SK-N-SH (cell line): ENCODE results near the gene MAN1A1. TPM values are rescaled to one million over a fixed set of nuclear protein-coding genes. Genes with fewer than 3 reads are reported as not detected.

Experiments
- CTCF ChIA-PET: fragments of 300-600, 350-600 bp; formaldehyde crosslinking; extraction: SDS; loops from one replicate; lab custom pipeline; 2021; lab: Yijun Ruan, JAX
- POLR2A ChIA-PET: fragments of 350-600 bp; sonication (Branson Sonifier 250); formaldehyde crosslinking; extraction: SDS; loops from one replicate; lab custom pipeline; 2020; ENCODE audit warnings: antibody characterized with exemption, inconsistent platforms; lab: Yijun Ruan, JAX
- DNase-seq: peaks from one replicate; pipeline ENCODE4 v3.0.0; 2012
- H2AFZ ChIP-seq: fragments of 200-600 bp; sonication (generic); 2 replicates; pipeline ENCODE4 v1.8.1; 2016; ENCODE audit warnings: antibody characterized with exemption, mild to moderate bottlenecking, low read depth
- H3F3A ChIP-seq: fragments of 200-600 bp; sonication (generic); replicated peaks from 2 replicates; pipeline ENCODE3; 2016; ENCODE audit warnings: antibody characterized with exemption, mild to moderate bottlenecking; ENCODE audit not compliant: insufficient read depth
- H3K27ac ChIP-seq, 2 experiments: fragments of 200-500 bp in 1 of 2; fragments of 200-600 bp in 1 of 2; sonication (Bioruptor generic) in 1 of 2; sonication (generic), shearing (Covaris generic) in 1 of 2; 2 replicates each; pipeline versions ENCODE4 v1.5.1 to v1.6.1; 2014 to 2016; ENCODE audit warnings: low read depth in 2 of 2, inconsistent platforms in 1 of 2, low read length in 1 of 2, mild to moderate bottlenecking in 1 of 2, mixed read lengths in 1 of 2
- H3K27me3 ChIP-seq: fragments of 200-600 bp; sonication (generic), shearing (Covaris generic); 2 replicates; pipeline ENCODE4 v1.6.1; 2016; ENCODE audit warnings: mixed run types; ENCODE audit not compliant: insufficient read depth
- H3K36me3 ChIP-seq, 2 experiments: fragments of 200-500 bp in 1 of 2; fragments of 200-600 bp in 1 of 2; sonication (Bioruptor generic) in 1 of 2; sonication (generic) in 1 of 2; replicated peaks in 1 of 2; 2 replicates each; pipeline versions ENCODE3 to v1.5.1; 2014 to 2016; ENCODE audit warnings: low read length in 1 of 2, mild to moderate bottlenecking in 1 of 2; ENCODE audit not compliant: insufficient read depth in 2 of 2, control insufficient read depth in 1 of 2
- H3K4me1 ChIP-seq, 2 experiments: fragments of 200-500 bp in 1 of 2; fragments of 200-600 bp in 1 of 2; sonication (Bioruptor generic) in 1 of 2; sonication (generic), shearing (Covaris generic) in 1 of 2; 2 replicates each; pipeline versions ENCODE4 v1.5.1 to v1.6.1; 2014 to 2016; ENCODE audit warnings: low read depth in 1 of 2, low read length in 1 of 2, mixed run types in 1 of 2; ENCODE audit not compliant: insufficient read depth in 2 of 2, control insufficient read depth in 1 of 2
- H3K4me2 ChIP-seq: fragments of 200-600 bp; sonication (generic), shearing (Covaris generic); 2 replicates; pipeline ENCODE4 v1.6.1; 2017; ENCODE audit warnings: mixed run types
- H3K4me3 ChIP-seq, 2 experiments: fragments of 200-500 bp in 1 of 2; fragments of 200-600 bp in 1 of 2; sonication (Bioruptor generic) in 1 of 2; sonication (generic), shearing (Covaris generic) in 1 of 2; 2 replicates each; pipeline versions ENCODE4 v1.5.1 to v1.8.1; 2014 to 2016; ENCODE audit warnings: low read depth in 2 of 2, inconsistent platforms in 1 of 2, low read length in 1 of 2, mild to moderate bottlenecking in 1 of 2, mixed read lengths in 1 of 2, moderate library complexity in 1 of 2
- H3K79me2 ChIP-seq: fragments of 200-600 bp; sonication (generic); 2 replicates; pipeline ENCODE4 v1.8.1; 2017; ENCODE audit warnings: mild to moderate bottlenecking; ENCODE audit not compliant: insufficient read depth
- H3K9ac ChIP-seq: fragments of 200-600 bp; sonication (generic); 2 replicates; pipeline ENCODE4 v1.6.1; 2017; ENCODE audit warnings: mixed run types
- H3K9me2 ChIP-seq: fragments of 200-600 bp; sonication (generic); 2 replicates; pipeline ENCODE4 v1.6.1; 2017; ENCODE audit warnings: mixed run types
- H3K9me3 ChIP-seq: fragments of 200-600 bp; sonication (generic); 2 replicates; pipeline ENCODE4 v1.6.1; 2017; ENCODE audit warnings: mixed run types, mild to moderate bottlenecking, moderate library complexity
- H4K20me1 ChIP-seq: fragments of 200-600 bp; sonication (generic); 2 replicates; pipeline ENCODE4 v1.6.1; 2017; ENCODE audit warnings: mild to moderate bottlenecking, mixed run types; ENCODE audit not compliant: insufficient read depth
- CHD2 ChIP-seq: fragments of 150-350 bp; IDR thresholded peaks from 2 replicates; pipeline ENCODE4 v1.6.1; 2018; ENCODE audit warnings: low read length; ENCODE audit not compliant: partially characterized antibody
- CTCF ChIP-seq: fragments of 200-600 bp; sonication (generic); IDR thresholded peaks from 2 replicates; pipeline ENCODE4 v1.6.1; 2017; ENCODE audit warnings: antibody characterized with exemption, mild to moderate bottlenecking, moderate library complexity
- ELF1 ChIP-seq: IDR thresholded peaks from 2 replicates; pipeline ENCODE4 v1.4.0; 2012
- EP300 ChIP-seq, 2 experiments: IDR thresholded peaks; 2 replicates each; pipeline versions ENCODE4 v1.4.0 to v1.6.1; 2012; ENCODE audit warnings: borderline replicate concordance in 1 of 2, low read depth in 1 of 2, low read length in 1 of 2
- EZH2phosphoT487 ChIP-seq: fragments of 200-600 bp; sonication (generic); IDR thresholded peaks from 2 replicates; pipeline ENCODE4 v1.6.1; 2017; ENCODE audit warnings: low read depth, mixed run types, mild to moderate bottlenecking, antibody characterized with exemption, moderate library complexity, borderline replicate concordance
- FOXJ3 ChIP-seq: sonication (generic); formaldehyde crosslinking; IDR thresholded peaks from 2 replicates; pipeline ENCODE4 v1.5.1; 2020; ENCODE audit warnings: mild to moderate bottlenecking, missing genetic modification reagents
- GABPA ChIP-seq: IDR thresholded peaks from 2 replicates; pipeline ENCODE4 v1.4.0; 2012; ENCODE audit warnings: low read depth, mild to moderate bottlenecking
- JUND ChIP-seq: IDR thresholded peaks from 2 replicates; pipeline ENCODE4 v1.4.0; 2012
- NRF1 ChIP-seq: IDR thresholded peaks from 2 replicates; pipeline ENCODE4 v1.6.1; 2012; ENCODE audit warnings: low read depth, mild to moderate bottlenecking, low read length
- POLR2AphosphoS5 ChIP-seq: IDR thresholded peaks from 2 replicates; pipeline ENCODE4 v1.6.1; 2012; ENCODE audit warnings: low read depth, low read length
- RAD21 ChIP-seq: IDR thresholded peaks from 2 replicates; pipeline ENCODE4 v1.6.1; 2012; ENCODE audit warnings: mild to moderate bottlenecking, low read length
- RFX5 ChIP-seq: IDR thresholded peaks from 2 replicates; pipeline ENCODE4 v1.6.1; 2012; ENCODE audit warnings: mild to moderate bottlenecking, improper control_type of control experiment, low read length
- SMC3 ChIP-seq: IDR thresholded peaks from 2 replicates; pipeline ENCODE4 v1.6.1; 2012; ENCODE audit warnings: low read depth, low read length, improper control_type of control experiment
- TCF12 ChIP-seq: IDR thresholded peaks from 2 replicates; pipeline ENCODE4 v1.4.0; 2012
- YY1 ChIP-seq: IDR thresholded peaks from 2 replicates; pipeline ENCODE4 v1.4.0; 2012; ENCODE audit warnings: low read depth, mild to moderate bottlenecking
- WGBS: methylation state at CpG from one replicate; pipeline ENCODE4 v1.1.6; 2017; ENCODE audit warnings: low lambda C conversion rate; 5-methylcytosine and 5-hydroxymethylcytosine counted together
- polyA plus RNA-seq, 3 experiments: library from polyadenylated mRNA; depleted of rRNA; stranded (reverse); fragments of >200 nt; gene quantifications; 2 replicates each; pipeline ENCODE4 v1.2.3, GENCODE V29; 2012
- TF ChIP-seq, protein P1 (sequence below): IDR thresholded peaks from 2 replicates; pipeline ENCODE4 v1.4.0; 2012; ENCODE audit warnings: low read depth, borderline replicate concordance
- TF ChIP-seq, protein P2 (sequence below): IDR thresholded peaks from 2 replicates; pipeline ENCODE4 v1.6.1; 2012; ENCODE audit warnings: mild to moderate bottlenecking, low read depth, low read length, moderate library complexity
- TF ChIP-seq, protein P3 (sequence below): fragments of 150-350 bp; IDR thresholded peaks from 2 replicates; pipeline ENCODE4 v1.6.1; 2016; ENCODE audit warnings: mild to moderate bottlenecking, low read depth, low read length
- TF ChIP-seq, protein P4 (sequence below): fragments of 150-350 bp; IDR thresholded peaks from 2 replicates; pipeline ENCODE4 v1.6.1; 2017; ENCODE audit warnings: antibody characterized with exemption, low read length, low read depth, borderline replicate concordance

The MAN1A1 gene
- polyA plus RNA-seq, 1 of the 3 experiments (the other 2 are of a cell fraction), result 28.0 TPM

DNA sequence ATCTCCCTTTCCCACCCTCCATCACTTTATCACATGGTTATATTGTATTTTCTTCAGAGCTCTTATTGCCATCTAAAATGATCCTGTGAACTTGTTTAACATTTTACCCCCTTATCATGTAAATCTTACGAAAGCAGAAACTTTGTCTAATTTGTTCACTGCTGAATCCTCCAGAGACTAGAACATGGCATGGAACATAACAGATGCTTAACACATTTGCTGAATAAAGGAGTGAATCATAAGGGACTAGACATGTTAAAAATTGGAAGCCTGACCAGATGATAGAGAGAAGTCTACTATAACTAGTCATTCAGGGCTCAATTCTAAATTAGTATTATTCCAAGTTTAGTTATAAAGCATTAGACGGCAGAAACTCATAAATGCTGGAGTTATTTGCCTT, 73.3 kb downstream of the MAN1A1 start:
- Histone ChIP-seq H3K27ac (peak overlapping the region in 1 of 2 experiments; percentile 5; a peak in 1 of 4 replicates), H3K9me2 (no peaks in the 10 kb centered on the region), H3K36me3 (no peaks in the 10 kb centered on the region), H3K79me2 (no peaks in the 10 kb centered on the region), H3K27me3 (no peaks in the 10 kb centered on the region), H2AFZ (no peak overlapping the region), H3K4me1 (peaks cover 6 to 11% of the 10 kb centered on the region in 2 experiments; a peak in 3 of 4 replicates), H3K4me3 (no peak overlapping the region), H3F3A (peaks cover 29% of the 10 kb centered on the region), H3K9me3 (peaks cover 9% of the 10 kb centered on the region), H3K9ac (no peak overlapping the region), H4K20me1 (no peaks in the 10 kb centered on the region), H3K4me2 (no peak overlapping the region)
- CTCF ChIA-PET, result interaction anchor here (1.0 kb wide), 1 partner anchor 127 kb away, joined by 3 read pairs; no protein-coding TSS in a partner anchor
- WGBS, result 82% methylated on average over 2 of the region's 2 CpGs
- no peak for DNase-seq
- POLR2A ChIA-PET, result no interaction called here
- TF ChIP-seq, protein P1, sequence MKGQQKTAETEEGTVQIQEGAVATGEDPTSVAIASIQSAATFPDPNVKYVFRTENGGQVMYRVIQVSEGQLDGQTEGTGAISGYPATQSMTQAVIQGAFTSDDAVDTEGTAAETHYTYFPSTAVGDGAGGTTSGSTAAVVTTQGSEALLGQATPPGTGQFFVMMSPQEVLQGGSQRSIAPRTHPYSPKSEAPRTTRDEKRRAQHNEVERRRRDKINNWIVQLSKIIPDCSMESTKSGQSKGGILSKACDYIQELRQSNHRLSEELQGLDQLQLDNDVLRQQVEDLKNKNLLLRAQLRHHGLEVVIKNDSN, result no peak
- no peak for TF ChIP-seq RAD21
- TF ChIP-seq EZH2phosphoT487, result no peak
- TF ChIP-seq, protein P2, sequence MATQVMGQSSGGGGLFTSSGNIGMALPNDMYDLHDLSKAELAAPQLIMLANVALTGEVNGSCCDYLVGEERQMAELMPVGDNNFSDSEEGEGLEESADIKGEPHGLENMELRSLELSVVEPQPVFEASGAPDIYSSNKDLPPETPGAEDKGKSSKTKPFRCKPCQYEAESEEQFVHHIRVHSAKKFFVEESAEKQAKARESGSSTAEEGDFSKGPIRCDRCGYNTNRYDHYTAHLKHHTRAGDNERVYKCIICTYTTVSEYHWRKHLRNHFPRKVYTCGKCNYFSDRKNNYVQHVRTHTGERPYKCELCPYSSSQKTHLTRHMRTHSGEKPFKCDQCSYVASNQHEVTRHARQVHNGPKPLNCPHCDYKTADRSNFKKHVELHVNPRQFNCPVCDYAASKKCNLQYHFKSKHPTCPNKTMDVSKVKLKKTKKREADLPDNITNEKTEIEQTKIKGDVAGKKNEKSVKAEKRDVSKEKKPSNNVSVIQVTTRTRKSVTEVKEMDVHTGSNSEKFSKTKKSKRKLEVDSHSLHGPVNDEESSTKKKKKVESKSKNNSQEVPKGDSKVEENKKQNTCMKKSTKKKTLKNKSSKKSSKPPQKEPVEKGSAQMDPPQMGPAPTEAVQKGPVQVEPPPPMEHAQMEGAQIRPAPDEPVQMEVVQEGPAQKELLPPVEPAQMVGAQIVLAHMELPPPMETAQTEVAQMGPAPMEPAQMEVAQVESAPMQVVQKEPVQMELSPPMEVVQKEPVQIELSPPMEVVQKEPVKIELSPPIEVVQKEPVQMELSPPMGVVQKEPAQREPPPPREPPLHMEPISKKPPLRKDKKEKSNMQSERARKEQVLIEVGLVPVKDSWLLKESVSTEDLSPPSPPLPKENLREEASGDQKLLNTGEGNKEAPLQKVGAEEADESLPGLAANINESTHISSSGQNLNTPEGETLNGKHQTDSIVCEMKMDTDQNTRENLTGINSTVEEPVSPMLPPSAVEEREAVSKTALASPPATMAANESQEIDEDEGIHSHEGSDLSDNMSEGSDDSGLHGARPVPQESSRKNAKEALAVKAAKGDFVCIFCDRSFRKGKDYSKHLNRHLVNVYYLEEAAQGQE, result no peak
- no peak for TF ChIP-seq POLR2AphosphoS5
- no peak for TF ChIP-seq RFX5
- TF ChIP-seq FOXJ3 (CRISPR knock-in tag), result no peak

GRCh38 chr6:119274197-119274595, 75.4 kb downstream of the MAN1A1 start:
- Histone ChIP-seq H3K4me3 (no peak overlapping the region), H4K20me1 (no peaks in the 10 kb centered on the region), H3K4me1 (peaks cover 0 to 4% of the 10 kb centered on the region in 2 experiments; a peak in 1 of 4 replicates), H3K9ac (no peak overlapping the region), H2AFZ (no peak overlapping the region), H3K36me3 (peaks cover 6 to 10% of the 10 kb centered on the region in 2 experiments), H3K4me2 (no peak overlapping the region), H3F3A (peaks cover 21% of the 10 kb centered on the region), H3K27ac (peak overlapping the region; percentile 71 to 94), H3K9me3 (peaks cover 19% of the 10 kb centered on the region), H3K27me3 (no peaks in the 10 kb centered on the region), H3K9me2 (no peaks in the 10 kb centered on the region), H3K79me2 (no peaks in the 10 kb centered on the region)
- ChIA-PET CTCF (interaction anchor here (0.6 kb wide), 1 partner anchor 76 kb away, joined by 3 read pairs; no protein-coding TSS in a partner anchor), POLR2A (no interaction called here)
- peak; percentile 20 for DNase-seq
- WGBS, result 2% methylated on average over 2 of the region's 2 CpGs
- no peak for TF ChIP-seq YY1
- no peak for TF ChIP-seq POLR2AphosphoS5
- TF ChIP-seq CTCF, result no peak
- TF ChIP-seq CHD2, result no peak
- TF ChIP-seq RAD21, result no peak
- no peak for TF ChIP-seq ELF1
- TF ChIP-seq, protein P3, sequence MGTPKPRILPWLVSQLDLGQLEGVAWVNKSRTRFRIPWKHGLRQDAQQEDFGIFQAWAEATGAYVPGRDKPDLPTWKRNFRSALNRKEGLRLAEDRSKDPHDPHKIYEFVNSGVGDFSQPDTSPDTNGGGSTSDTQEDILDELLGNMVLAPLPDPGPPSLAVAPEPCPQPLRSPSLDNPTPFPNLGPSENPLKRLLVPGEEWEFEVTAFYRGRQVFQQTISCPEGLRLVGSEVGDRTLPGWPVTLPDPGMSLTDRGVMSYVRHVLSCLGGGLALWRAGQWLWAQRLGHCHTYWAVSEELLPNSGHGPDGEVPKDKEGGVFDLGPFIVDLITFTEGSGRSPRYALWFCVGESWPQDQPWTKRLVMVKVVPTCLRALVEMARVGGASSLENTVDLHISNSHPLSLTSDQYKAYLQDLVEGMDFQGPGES, result no peak
- peak; percentile 65; the same call in 1 of the 2 replicates for TF ChIP-seq JUND
- no peak for TF ChIP-seq SMC3
- TF ChIP-seq GABPA, result no peak
- no peak for TF ChIP-seq RFX5
- no peak for TF ChIP-seq NRF1
- TF ChIP-seq TCF12, result peak; percentile 36; the same call in 1 of the 2 replicates
- TF ChIP-seq, protein P4, sequence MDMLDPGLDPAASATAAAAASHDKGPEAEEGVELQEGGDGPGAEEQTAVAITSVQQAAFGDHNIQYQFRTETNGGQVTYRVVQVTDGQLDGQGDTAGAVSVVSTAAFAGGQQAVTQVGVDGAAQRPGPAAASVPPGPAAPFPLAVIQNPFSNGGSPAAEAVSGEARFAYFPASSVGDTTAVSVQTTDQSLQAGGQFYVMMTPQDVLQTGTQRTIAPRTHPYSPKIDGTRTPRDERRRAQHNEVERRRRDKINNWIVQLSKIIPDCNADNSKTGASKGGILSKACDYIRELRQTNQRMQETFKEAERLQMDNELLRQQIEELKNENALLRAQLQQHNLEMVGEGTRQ, result no peak
- TF ChIP-seq EP300 (IDR thresholded peaks at IDR 0.05; ENCODE audit: borderline replicate concordance in 1 of 2, low read depth in 1 of 2, low read length in 1 of 2), result peak; percentile 37 to 68; a peak in 3 of 4 replicates
- TF ChIP-seq EZH2phosphoT487, result no peak
